HEK293 (cell line): Measurements from ENCODE around the gene GNG3.

ENCODE experiments used
- ZFP41 ChIP-seq: fragments of 450-650 bp; formaldehyde crosslinking; IDR thresholded peaks from 2 replicates; pipeline ENCODE4 v1.5.1; 2016; ENCODE audit warnings: missing biosample characterization, missing genetic modification characterization, borderline replicate concordance
- ZFP69B ChIP-seq: fragments of 450-650 bp; formaldehyde crosslinking; IDR thresholded peaks from 2 replicates; pipeline ENCODE4 v1.5.1; 2016; ENCODE audit warnings: missing biosample characterization, missing genetic modification characterization
- ZIC2 ChIP-seq: fragments of 450-650 bp; formaldehyde crosslinking; IDR thresholded peaks from 2 replicates; pipeline ENCODE4 v1.5.1; 2016; ENCODE audit warnings: missing biosample characterization, missing genetic modification characterization
- ZNF19 ChIP-seq: fragments of 450-650 bp; formaldehyde crosslinking; IDR thresholded peaks from 2 replicates; pipeline ENCODE4; 2016; ENCODE audit warnings: missing biosample characterization, missing genetic modification characterization, low read depth
- ZNF214 ChIP-seq: fragments of 450-650 bp; formaldehyde crosslinking; IDR thresholded peaks from 2 replicates; pipeline ENCODE4 v1.5.1; 2017; ENCODE audit warnings: missing biosample characterization, mild to moderate bottlenecking, missing genetic modification characterization, borderline replicate concordance
- ZNF292 ChIP-seq: fragments of 450-650 bp; formaldehyde crosslinking; IDR thresholded peaks from 2 replicates; pipeline ENCODE4 v1.5.1; 2016; ENCODE audit warnings: low read depth, missing biosample characterization, missing genetic modification characterization, borderline replicate concordance
- ZNF335 ChIP-seq: fragments of 450-650 bp; formaldehyde crosslinking; conservative IDR thresholded peaks from 2 replicates; pipeline ENCODE4 v1.5.1; 2016; ENCODE audit warnings: missing biosample characterization, missing genetic modification characterization
- ZNF404 ChIP-seq: fragments of 450-650 bp; formaldehyde crosslinking; IDR thresholded peaks from 2 replicates; pipeline ENCODE4 v1.5.1; 2017; ENCODE audit warnings: missing biosample characterization, missing genetic modification characterization
- ZNF621 ChIP-seq: fragments of 450-650 bp; formaldehyde crosslinking; IDR thresholded peaks from 2 replicates; pipeline ENCODE4 v1.5.1; 2017; ENCODE audit warnings: missing biosample characterization, missing genetic modification characterization
- ZNF658 ChIP-seq: fragments of 450-650 bp; formaldehyde crosslinking; IDR thresholded peaks from 2 replicates; pipeline ENCODE4; 2016; ENCODE audit warnings: missing biosample characterization, missing genetic modification characterization
- ZNF660 ChIP-seq: fragments of 450-650 bp; IDR thresholded peaks from 2 replicates; pipeline ENCODE4 v1.5.1; 2018; ENCODE audit warnings: missing biosample characterization, mild to moderate bottlenecking, missing genetic modification characterization
- ZNF670 ChIP-seq: fragments of 450-650 bp; formaldehyde crosslinking; IDR thresholded peaks from 2 replicates; pipeline ENCODE4 v1.5.1; 2016; ENCODE audit warnings: missing biosample characterization, missing genetic modification characterization, low read depth
- ZNF701 ChIP-seq: fragments of 450-650 bp; formaldehyde crosslinking; IDR thresholded peaks from 2 replicates; pipeline ENCODE4 v1.5.1; 2016; ENCODE audit warnings: missing biosample characterization, missing genetic modification characterization
- TF ChIP-seq, protein P1 (sequence below): fragments of 450-650 bp; formaldehyde crosslinking; IDR thresholded peaks from 2 replicates; pipeline ENCODE4 v1.5.1; 2016; ENCODE audit warnings: missing biosample characterization, missing genetic modification characterization
- TF ChIP-seq, protein P2 (sequence below): fragments of 450-650 bp; formaldehyde crosslinking; IDR thresholded peaks from 2 replicates; pipeline ENCODE4 v1.5.1; 2016; ENCODE audit warnings: missing biosample characterization, missing genetic modification characterization
- TF ChIP-seq, protein P3 (sequence below): fragments of 450-650 bp; formaldehyde crosslinking; IDR thresholded peaks from 2 replicates; pipeline ENCODE4 v1.5.1; 2017; ENCODE audit warnings: missing biosample characterization, missing genetic modification characterization
- TF ChIP-seq, protein P4 (sequence below): fragments of 450-650 bp; formaldehyde crosslinking; conservative IDR thresholded peaks from 2 replicates; pipeline ENCODE4 v1.5.1; 2016; ENCODE audit warnings: low read depth, missing biosample characterization, missing genetic modification characterization
- TF ChIP-seq, protein P5 (sequence below): fragments of 450-650 bp; formaldehyde crosslinking; IDR thresholded peaks from 2 replicates; pipeline ENCODE4 v1.5.1; 2016; ENCODE audit warnings: missing biosample characterization, missing genetic modification characterization, borderline replicate concordance
- TF ChIP-seq, protein P6 (sequence below): fragments of 450-650 bp; IDR thresholded peaks from 2 replicates; pipeline ENCODE4 v1.5.1; 2018; ENCODE audit warnings: missing biosample characterization, missing genetic modification characterization
- TF ChIP-seq, protein P7 (sequence below): fragments of 450-650 bp; formaldehyde crosslinking; IDR thresholded peaks from 2 replicates; pipeline ENCODE4 v1.5.1; 2017; ENCODE audit warnings: missing biosample characterization, missing genetic modification characterization

GNG3 gene

DNA sequence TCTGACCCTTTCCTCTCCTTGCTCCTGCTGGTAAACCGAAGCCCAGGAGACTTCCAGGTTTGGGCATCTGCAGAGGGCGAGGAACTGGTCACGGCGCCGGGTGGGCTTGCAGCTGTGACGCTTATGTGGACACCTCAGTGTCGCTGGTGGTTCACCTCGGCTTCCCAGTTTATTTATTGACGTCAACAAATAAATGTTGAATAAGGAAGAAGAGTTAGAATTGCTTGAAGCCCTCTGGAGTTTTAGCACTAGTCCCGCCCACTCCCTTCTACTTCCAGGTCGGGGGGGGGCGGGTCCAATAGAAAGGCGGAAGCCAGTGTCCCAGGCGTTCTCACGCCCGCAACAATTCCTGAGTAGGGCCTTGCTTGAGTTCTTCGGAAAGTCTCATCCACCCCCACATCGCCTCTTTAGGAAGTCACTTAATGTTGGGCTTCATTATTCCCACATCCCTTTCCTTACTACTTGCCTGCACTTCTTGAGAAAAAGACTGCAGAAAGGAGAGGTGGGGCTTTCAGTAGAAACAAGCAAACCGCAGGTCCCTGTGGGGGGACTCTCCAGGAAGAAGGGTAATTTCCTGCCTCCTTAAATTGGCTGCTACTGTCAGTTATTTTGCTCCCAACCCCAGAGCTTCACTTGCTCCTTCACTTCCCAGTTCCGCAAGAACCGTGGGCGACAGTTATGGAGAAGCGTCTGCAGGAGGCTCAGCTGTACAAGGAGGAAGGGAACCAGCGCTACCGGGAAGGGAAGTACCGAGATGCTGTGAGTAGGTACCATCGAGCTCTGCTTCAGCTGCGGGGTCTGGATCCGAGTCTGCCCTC is 20.9 kb downstream of the GNG3 start, which contains the start of gene TTC9C (continued):
- TF ChIP-seq, protein P1, sequence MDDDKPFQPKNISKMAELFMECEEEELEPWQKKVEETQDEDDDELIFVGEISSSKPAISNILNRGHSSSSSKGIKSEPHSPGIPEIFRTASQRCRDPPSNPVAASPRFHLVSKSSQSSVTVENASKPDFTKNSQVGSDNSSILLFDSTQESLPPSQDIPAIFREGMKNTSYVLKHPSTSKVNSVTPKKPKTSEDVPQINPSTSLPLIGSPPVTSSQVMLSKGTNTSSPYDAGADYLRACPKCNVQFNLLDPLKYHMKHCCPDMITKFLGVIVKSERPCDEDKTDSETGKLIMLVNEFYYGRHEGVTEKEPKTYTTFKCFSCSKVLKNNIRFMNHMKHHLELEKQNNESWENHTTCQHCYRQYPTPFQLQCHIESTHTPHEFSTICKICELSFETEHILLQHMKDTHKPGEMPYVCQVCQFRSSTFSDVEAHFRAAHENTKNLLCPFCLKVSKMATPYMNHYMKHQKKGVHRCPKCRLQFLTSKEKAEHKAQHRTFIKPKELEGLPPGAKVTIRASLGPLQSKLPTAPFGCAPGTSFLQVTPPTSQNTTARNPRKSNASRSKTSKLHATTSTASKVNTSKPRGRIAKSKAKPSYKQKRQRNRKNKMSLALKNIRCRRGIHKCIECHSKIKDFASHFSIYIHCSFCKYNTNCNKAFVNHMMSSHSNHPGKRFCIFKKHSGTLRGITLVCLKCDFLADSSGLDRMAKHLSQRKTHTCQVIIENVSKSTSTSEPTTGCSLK = no peak
- TF ChIP-seq, protein P2, sequence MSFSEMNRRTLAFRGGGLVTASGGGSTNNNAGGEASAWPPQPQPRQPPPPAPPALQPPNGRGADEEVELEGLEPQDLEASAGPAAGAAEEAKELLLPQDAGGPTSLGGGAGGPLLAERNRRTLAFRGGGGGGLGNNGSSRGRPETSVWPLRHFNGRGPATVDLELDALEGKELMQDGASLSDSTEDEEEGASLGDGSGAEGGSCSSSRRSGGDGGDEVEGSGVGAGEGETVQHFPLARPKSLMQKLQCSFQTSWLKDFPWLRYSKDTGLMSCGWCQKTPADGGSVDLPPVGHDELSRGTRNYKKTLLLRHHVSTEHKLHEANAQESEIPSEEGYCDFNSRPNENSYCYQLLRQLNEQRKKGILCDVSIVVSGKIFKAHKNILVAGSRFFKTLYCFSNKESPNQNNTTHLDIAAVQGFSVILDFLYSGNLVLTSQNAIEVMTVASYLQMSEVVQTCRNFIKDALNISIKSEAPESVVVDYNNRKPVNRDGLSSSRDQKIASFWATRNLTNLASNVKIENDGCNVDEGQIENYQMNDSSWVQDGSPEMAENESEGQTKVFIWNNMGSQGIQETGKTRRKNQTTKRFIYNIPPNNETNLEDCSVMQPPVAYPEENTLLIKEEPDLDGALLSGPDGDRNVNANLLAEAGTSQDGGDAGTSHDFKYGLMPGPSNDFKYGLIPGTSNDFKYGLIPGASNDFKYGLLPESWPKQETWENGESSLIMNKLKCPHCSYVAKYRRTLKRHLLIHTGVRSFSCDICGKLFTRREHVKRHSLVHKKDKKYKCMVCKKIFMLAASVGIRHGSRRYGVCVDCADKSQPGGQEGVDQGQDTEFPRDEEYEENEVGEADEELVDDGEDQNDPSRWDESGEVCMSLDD (tag by site-specific recombination) = no peak
- TF ChIP-seq ZIC2 (tag by site-specific recombination) (no peak), ZNF292 (no peak), ZNF621 (tag by site-specific recombination) (no peak), ZNF214 (tag by site-specific recombination) (no peak), ZNF660 (tag by site-specific recombination) (no peak), ZNF670 (tag by site-specific recombination) (no peak), ZNF701 (no peak), ZNF404 (tag by site-specific recombination) (no peak), ZNF19 (tag by site-specific recombination) (no peak), ZNF658 (tag by site-specific recombination) (no peak), ZNF335 (tag by site-specific recombination) (peak; percentile 87), ZFP41 (tag by site-specific recombination) (no peak), ZFP69B (no peak)
- TF ChIP-seq, protein P3, sequence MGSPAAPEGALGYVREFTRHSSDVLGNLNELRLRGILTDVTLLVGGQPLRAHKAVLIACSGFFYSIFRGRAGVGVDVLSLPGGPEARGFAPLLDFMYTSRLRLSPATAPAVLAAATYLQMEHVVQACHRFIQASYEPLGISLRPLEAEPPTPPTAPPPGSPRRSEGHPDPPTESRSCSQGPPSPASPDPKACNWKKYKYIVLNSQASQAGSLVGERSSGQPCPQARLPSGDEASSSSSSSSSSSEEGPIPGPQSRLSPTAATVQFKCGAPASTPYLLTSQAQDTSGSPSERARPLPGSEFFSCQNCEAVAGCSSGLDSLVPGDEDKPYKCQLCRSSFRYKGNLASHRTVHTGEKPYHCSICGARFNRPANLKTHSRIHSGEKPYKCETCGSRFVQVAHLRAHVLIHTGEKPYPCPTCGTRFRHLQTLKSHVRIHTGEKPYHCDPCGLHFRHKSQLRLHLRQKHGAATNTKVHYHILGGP (tag by site-specific recombination) = no peak
- TF ChIP-seq, protein P4, sequence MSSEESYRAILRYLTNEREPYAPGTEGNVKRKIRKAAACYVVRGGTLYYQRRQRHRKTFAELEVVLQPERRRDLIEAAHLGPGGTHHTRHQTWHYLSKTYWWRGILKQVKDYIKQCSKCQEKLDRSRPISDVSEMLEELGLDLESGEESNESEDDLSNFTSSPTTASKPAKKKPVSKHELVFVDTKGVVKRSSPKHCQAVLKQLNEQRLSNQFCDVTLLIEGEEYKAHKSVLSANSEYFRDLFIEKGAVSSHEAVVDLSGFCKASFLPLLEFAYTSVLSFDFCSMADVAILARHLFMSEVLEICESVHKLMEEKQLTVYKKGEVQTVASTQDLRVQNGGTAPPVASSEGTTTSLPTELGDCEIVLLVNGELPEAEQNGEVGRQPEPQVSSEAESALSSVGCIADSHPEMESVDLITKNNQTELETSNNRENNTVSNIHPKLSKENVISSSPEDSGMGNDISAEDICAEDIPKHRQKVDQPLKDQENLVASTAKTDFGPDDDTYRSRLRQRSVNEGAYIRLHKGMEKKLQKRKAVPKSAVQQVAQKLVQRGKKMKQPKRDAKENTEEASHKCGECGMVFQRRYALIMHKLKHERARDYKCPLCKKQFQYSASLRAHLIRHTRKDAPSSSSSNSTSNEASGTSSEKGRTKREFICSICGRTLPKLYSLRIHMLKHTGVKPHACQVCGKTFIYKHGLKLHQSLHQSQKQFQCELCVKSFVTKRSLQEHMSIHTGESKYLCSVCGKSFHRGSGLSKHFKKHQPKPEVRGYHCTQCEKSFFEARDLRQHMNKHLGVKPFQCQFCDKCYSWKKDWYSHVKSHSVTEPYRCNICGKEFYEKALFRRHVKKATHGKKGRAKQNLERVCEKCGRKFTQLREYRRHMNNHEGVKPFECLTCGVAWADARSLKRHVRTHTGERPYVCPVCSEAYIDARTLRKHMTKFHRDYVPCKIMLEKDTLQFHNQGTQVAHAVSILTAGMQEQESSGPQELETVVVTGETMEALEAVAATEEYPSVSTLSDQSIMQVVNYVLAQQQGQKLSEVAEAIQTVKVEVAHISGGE (tag by site-specific recombination) = peak; percentile 80
- TF ChIP-seq, protein P5, sequence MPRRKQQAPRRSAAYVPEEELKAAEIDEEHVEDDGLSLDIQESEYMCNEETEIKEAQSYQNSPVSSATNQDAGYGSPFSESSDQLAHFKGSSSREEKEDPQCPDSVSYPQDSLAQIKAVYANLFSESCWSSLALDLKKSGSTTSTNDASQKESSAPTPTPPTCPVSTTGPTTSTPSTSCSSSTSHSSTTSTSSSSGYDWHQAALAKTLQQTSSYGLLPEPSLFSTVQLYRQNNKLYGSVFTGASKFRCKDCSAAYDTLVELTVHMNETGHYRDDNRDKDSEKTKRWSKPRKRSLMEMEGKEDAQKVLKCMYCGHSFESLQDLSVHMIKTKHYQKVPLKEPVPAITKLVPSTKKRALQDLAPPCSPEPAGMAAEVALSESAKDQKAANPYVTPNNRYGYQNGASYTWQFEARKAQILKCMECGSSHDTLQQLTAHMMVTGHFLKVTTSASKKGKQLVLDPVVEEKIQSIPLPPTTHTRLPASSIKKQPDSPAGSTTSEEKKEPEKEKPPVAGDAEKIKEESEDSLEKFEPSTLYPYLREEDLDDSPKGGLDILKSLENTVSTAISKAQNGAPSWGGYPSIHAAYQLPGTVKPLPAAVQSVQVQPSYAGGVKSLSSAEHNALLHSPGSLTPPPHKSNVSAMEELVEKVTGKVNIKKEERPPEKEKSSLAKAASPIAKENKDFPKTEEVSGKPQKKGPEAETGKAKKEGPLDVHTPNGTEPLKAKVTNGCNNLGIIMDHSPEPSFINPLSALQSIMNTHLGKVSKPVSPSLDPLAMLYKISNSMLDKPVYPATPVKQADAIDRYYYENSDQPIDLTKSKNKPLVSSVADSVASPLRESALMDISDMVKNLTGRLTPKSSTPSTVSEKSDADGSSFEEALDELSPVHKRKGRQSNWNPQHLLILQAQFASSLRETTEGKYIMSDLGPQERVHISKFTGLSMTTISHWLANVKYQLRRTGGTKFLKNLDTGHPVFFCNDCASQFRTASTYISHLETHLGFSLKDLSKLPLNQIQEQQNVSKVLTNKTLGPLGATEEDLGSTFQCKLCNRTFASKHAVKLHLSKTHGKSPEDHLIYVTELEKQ (tag by site-specific recombination) = no peak
- TF ChIP-seq, protein P6, sequence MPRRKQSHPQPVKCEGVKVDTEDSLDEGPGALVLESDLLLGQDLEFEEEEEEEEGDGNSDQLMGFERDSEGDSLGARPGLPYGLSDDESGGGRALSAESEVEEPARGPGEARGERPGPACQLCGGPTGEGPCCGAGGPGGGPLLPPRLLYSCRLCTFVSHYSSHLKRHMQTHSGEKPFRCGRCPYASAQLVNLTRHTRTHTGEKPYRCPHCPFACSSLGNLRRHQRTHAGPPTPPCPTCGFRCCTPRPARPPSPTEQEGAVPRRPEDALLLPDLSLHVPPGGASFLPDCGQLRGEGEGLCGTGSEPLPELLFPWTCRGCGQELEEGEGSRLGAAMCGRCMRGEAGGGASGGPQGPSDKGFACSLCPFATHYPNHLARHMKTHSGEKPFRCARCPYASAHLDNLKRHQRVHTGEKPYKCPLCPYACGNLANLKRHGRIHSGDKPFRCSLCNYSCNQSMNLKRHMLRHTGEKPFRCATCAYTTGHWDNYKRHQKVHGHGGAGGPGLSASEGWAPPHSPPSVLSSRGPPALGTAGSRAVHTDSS = no peak
- TF ChIP-seq, protein P7, sequence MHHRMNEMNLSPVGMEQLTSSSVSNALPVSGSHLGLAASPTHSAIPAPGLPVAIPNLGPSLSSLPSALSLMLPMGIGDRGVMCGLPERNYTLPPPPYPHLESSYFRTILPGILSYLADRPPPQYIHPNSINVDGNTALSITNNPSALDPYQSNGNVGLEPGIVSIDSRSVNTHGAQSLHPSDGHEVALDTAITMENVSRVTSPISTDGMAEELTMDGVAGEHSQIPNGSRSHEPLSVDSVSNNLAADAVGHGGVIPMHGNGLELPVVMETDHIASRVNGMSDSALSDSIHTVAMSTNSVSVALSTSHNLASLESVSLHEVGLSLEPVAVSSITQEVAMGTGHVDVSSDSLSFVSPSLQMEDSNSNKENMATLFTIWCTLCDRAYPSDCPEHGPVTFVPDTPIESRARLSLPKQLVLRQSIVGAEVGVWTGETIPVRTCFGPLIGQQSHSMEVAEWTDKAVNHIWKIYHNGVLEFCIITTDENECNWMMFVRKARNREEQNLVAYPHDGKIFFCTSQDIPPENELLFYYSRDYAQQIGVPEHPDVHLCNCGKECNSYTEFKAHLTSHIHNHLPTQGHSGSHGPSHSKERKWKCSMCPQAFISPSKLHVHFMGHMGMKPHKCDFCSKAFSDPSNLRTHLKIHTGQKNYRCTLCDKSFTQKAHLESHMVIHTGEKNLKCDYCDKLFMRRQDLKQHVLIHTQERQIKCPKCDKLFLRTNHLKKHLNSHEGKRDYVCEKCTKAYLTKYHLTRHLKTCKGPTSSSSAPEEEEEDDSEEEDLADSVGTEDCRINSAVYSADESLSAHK (tag by site-specific recombination) = no peak
